Inferior parietal cortex (tissue), 1 donor: ENCODE measurements around the gene CLCNKA.

Source experiments
- DNase-seq: peaks from one replicate; pipeline ENCODE4 v3.0.0-alpha.2; 2016; ENCODE audit errors: extremely low spot score

CLCNKA gene

GRCh38 chr1:16078925-16079656 lies 57.3 kb downstream of the CLCNKA start:
- peak; percentile 74 for DNase-seq

GRCh38 chr1:16080422-16081150 lies 58.8 kb downstream of the CLCNKA start:
- DNase-seq: no peak

- DNase-seq: no peak
Measured at GRCh38 chr1:16081636-16082035, 59.8 kb downstream of the CLCNKA start.

- peak; percentile 36 for DNase-seq
Measured at GRCh38 chr1:16082283-16083038, 60.6 kb downstream of the CLCNKA start.

- no peak for DNase-seq
Measured at GRCh38 chr1:16083486-16083885, 61.6 kb downstream of the CLCNKA start.
